GM19240 (cell line): ENCODE data around the gene MRPL2.

Experiments
- DNase-seq: peaks from one replicate; pipeline ENCODE4 v3.0.0; 2011; ENCODE audit warnings: low spot score; ENCODE audit not compliant: insufficient read length

The MRPL2 gene

GRCh38 chr6:43021270-43022047 is 37.8 kb downstream of the MRPL2 start, which contains the start of gene RRP36:
Gene RRP36 (plus strand): TSS chr6:43021623. CDS start chr6:43021655, 32 bp downstream.
- peak; percentile 77 for DNase-seq

GRCh38 chr6:43020847-43021246 is 38.4 kb downstream of the MRPL2 start:
- no peak for DNase-seq

DNA sequence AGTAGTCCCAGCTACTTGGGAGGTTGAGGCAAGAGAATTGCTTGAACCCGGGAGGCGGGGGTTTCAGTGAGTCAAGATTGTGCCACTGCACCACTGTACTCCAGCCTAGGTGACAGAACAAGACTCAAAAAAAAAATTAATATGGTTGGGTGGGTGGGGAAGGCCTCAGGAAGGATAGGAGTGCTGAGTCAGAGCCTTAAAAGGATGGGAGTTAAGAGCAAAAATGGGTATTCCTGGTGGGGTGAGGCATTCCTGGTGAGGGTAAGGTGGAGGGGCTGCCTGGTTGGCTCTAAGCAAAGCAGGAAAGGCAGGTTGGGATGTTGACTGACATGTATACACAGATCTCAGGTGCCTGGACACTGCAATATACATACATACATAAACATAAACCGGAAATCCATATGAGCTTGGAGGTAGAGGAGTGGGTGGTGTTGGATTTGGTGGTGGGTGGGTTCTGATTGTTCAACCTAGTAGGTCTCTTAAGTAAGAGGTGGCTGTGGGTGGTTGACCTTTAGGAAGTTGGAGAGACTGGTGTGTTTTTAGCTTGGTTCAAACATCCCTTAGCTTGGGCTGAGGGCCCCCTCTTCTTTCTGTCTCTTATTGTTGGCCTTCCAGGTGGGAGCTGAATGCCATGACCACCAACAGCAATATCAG is 39.1 kb downstream of the MRPL2 start:
- DNase-seq = no peak

GRCh38 chr6:43019152-43019551 is 40.1 kb downstream of the MRPL2 start:
- DNase-seq = no peak

DNA sequence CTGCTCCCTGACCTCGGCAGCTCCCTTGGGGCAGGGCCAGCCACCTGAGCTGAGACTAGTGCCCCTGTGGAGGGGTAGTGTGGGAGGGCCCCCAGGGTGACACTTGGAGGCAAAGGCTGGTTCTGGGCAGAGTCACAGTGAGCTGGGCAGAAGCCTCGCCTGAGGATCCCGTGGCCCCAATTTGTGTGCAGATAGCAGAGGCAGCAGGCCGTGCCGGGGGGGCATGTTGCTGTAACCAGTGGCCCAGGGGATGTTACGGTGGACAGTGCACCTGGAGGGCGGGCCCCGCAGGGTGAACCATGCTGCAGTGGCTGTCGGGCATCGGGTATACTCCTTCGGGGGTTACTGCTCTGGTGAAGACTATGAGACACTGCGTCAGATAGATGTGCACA is 42.3 kb downstream of the MRPL2 start:
- DNase-seq = no peak

DNA sequence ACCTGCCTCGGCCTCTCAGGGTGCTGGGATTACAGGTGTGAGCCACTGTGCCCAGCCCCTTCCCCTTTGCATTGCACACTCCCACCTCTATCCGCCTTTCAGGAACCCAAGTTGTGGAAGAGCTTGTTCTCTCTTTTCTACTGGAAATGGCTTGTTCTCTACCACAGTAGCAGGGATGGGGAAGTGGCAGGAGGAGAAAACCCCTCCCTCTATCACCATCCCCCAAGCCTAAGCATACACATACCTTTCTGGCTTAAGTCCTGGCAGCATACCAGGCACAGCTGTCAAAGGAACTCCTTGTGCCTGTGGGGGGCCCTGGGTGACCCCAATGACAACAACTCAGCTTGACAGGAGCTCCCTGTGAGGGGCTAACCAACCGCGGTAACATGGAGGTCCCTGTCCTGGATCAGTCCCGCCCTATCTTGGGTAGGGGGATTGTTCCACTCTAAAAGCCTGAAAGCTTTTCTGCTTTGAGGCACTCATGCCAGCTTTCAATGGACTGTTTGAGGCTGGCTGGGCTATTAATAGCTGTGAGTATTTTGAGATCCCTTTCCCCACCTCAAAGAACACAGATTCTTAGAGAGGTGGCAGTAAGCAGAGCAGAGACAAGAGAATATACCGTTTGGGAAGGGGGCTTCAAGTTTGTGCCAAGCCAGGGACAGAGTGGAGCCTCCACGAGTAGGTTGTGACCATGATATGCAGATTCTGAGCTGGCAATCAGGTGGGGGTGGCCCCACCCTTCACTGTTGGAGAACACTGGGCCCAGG is 42.9 kb downstream of the MRPL2 start:
- no peak for DNase-seq

DNA sequence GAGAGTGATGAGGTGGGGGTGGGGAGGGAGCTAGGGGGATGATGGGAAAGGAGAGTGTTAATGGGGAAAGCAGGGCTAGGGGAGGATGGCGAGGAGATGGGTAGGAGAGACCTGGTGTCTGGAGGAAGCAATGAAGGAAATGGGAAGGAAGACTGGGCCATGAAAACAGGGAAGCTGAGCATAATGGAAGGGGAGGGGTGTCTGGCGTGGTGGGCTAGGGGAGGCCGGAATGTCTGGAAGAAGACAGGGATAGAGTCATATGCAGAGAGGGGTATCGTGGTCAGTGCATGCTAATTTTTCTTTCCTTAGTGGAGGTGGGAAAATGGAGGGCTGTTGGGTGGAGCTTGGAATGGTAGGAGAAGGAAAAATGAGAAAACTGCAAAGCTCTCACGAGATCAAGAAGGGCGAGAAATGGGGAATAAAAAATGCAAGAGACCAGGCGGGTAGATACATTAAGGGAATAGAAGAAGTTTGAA is 44.8 kb downstream of the MRPL2 start:
- no peak for DNase-seq

GRCh38 chr6:43013843-43014433 is 45.3 kb downstream of the MRPL2 start, which contains the start of the genes KLHDC3 and MEA1:
Gene KLHDC3 (plus strand): TSS chr6:43014249. CDS start chr6:43017193, 2,944 bp downstream.
Gene MEA1 (minus strand): TSS chr6:43013946. CDS start chr6:43013813, 133 bp downstream.
- peak; percentile 93 for DNase-seq

DNA sequence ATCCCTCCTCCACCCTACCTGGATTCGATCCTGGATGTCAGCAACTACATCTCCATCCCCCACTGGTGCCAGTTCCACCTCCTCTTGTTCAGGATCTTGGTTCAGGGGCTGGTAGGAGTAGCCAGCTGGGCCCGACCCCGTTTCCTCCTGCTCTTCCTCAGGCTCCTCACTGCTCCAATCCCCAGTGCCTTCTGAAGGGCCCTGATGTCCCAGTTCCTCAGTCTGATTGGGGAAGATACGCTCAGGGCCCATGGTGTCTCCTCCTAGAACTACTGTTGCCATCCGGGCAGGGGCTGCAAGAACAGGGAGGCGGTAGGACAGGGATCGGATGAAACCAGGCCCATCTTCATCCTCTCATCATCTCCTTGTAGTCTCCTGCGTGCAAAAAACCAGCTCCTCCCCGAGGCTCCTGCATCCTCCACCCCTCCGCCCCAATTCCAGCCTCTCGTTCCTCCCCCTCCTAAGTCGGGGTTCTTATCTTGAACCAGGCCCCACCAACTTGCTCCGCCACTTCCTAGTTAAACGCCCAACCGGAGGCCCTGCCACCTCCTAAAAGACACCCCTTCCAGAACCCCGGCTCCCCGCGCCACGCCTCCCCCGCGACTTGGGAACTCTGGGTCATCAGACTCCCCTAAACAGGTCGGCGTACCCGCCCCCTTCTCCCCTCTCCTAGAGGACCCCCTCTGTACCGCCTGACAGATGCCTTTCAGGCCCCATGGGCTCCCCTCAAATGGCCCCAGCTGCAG is 46.0 kb downstream of the MRPL2 start:
- no peak for DNase-seq

GRCh38 chr6:43012364-43012763 is 46.9 kb downstream of the MRPL2 start:
- DNase-seq = no peak

- no peak for DNase-seq
Observed at GRCh38 chr6:43011207-43011606, 48.0 kb downstream of the MRPL2 start.

DNA sequence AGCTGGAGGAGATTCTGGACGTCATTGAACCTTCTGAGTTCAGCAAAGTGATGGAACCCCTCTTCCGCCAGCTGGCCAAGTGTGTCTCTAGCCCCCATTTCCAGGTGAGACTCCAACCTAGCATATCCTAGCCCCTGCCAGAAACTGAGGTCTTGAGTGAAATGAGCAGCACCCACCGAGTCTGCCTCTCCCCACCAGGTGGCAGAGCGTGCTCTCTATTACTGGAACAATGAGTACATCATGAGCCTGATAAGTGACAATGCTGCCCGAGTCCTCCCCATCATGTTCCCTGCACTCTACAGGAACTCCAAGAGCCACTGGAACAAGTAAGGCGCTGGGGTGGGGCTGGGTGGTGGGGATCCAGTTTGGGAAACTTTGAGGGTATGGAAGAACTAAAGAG is 50.1 kb downstream of the MRPL2 start:
- DNase-seq = no peak

GRCh38 chr6:43007126-43007525 is 52.1 kb downstream of the MRPL2 start:
- no peak for DNase-seq

DNA sequence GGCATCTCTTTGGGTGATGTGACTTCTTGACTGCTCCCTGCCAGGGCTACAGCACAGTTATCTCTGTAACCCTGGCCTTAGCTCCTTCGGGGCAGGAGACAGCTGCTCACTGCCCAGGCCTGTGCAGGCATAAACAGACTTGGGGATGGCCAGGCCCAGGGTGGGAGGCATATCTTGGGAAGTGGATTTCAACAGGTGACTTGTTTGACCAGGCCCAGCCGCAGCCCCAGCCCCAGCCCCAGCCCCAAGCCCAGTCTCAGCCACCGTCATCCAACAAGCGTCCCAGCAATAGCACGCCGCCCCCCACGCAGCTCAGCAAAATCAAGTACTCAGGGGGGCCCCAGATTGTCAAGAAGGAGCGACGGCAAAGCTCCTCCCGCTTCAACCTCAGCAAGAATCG is 53.0 kb downstream of the MRPL2 start:
- no peak for DNase-seq

DNA sequence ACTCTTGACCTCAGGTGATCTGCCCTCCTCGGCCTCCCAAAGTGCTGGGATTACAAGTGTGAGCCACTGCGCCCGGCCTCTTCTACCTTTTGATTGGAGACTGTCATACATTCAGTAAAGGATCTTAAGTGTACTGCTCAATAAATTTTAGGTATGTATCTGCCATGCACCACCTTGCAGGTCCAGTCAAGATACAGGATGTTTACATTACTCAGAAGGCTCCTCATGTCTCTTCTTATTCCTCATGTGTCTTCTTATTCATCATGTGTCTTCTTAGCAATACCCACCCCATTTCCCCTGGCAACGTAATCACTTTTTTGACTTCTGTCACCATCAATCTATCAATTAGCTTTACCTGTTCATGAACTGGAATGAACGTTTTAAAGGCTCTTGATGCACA is 53.4 kb downstream of the MRPL2 start:
- no peak for DNase-seq
